Kidney (tissue), 14 donors: ENCODE data around the gene ZNF605. TPM values are rescaled to one million over a fixed set of nuclear protein-coding genes. Genes with fewer than 3 reads are reported as not detected.

Source experiments
- DNase-seq, 5 donors: peaks; one replicate each; pipeline ENCODE4 v3.0.0-alpha.2; 2013 to 2020
- FAIRE-seq: peaks from 2 replicates; lab custom pipeline; 2012; peaks lifted over from hg19 to GRCh38; lab: Jason Lieb, UNC
- H3K27ac ChIP-seq, 2 donors: one replicate each; pipeline ENCODE4 v1.7.0; 2013; ENCODE audit warnings: low read depth in 2 of 2, low read length in 2 of 2, inconsistent platforms in 1 of 2
- H3K27me3 ChIP-seq: one replicate; pipeline ENCODE4 v1.7.1; 2013; ENCODE audit warnings: low read length, inconsistent platforms; ENCODE audit not compliant: control insufficient read depth, insufficient read depth
- H3K36me3 ChIP-seq, 3 donors: one replicate each; pipeline versions ENCODE4 v1.7.0 to v1.7.1; 2013; ENCODE audit warnings: low read length in 3 of 3, control low read depth in 1 of 3, inconsistent platforms in 1 of 3; ENCODE audit not compliant: insufficient read depth in 3 of 3, control insufficient read depth in 2 of 3
- H3K4me1 ChIP-seq, 3 donors: one replicate each; pipeline versions ENCODE4 v1.7.0 to v1.7.1; 2013; ENCODE audit warnings: low read length in 3 of 3, inconsistent platforms in 1 of 3, low read depth in 1 of 3; ENCODE audit not compliant: control insufficient read depth in 2 of 3, insufficient read depth in 2 of 3
- H3K4me3 ChIP-seq, 3 donors: one replicate each; pipeline versions ENCODE4 v1.7.0 to v1.8.1; 2013; ENCODE audit warnings: low read length in 3 of 3, control low read depth in 1 of 3, inconsistent platforms in 1 of 3
- H3K9ac ChIP-seq, 3 donors: one replicate each; pipeline versions ENCODE4 v1.7.0 to v1.7.1; 2013; ENCODE audit warnings: low read length in 3 of 3, control low read depth in 1 of 3, inconsistent platforms in 1 of 3
- H3K9me3 ChIP-seq, 3 donors: one replicate each; pipeline versions ENCODE4 v1.7.0 to v1.7.1; 2013; ENCODE audit warnings: low read length in 3 of 3, control low read depth in 1 of 3, inconsistent platforms in 1 of 3; ENCODE audit not compliant: control insufficient read depth in 2 of 3, insufficient read depth in 1 of 3
- CTCF ChIP-seq: IDR thresholded peaks from 3 replicates; pipeline ENCODE4 v1.5.1; 2012; ENCODE audit warnings: mild to moderate bottlenecking, moderate library complexity, borderline replicate concordance; ENCODE audit not compliant: insufficient read depth; ENCODE audit errors: extremely low read depth
- intact Hi-C: fragments of 100-400 bp; cut with DNase I; formaldehyde crosslinking; loops from one replicate; pipeline ENCODE4 v1.11.1; 2022
- polyA plus RNA-seq: library from polyadenylated mRNA; stranded (reverse); fragments of 350-450 nt; fragmentation: Illumina TruSeq; extraction: RNeasy Lipid Tissue Mini Kit (QIAGEN cat#74804); gene quantifications from one replicate; pipeline ENCODE4 v1.2.3, GENCODE V29; 2014; ENCODE audit warnings: low read depth, low replicate concordance; ENCODE audit not compliant: insufficient read depth
- total RNA-seq: library from RNA; stranded (reverse); fragmentation: NEBNext Ultra II Directional; extraction: Animal tissue kit (Norgen Biotek cat#: 25700); gene quantifications from one replicate; pipeline ENCODE4 v1.2.1, GENCODE V29; 2021
- donor health status: control.
- donor health status: control.
- donor health status: control.
- donor health status: control.
- donor health status: control.
- donor health status: DM: yes; HTN: yes; CAD: no.
- donor health status: Normal renal cell carcinoma (clear cell type).

Gene ZNF605
- total and polyA plus RNA-seq, 2 donors from 2014 or later, result 5.0 to 15.2 TPM

DNA sequence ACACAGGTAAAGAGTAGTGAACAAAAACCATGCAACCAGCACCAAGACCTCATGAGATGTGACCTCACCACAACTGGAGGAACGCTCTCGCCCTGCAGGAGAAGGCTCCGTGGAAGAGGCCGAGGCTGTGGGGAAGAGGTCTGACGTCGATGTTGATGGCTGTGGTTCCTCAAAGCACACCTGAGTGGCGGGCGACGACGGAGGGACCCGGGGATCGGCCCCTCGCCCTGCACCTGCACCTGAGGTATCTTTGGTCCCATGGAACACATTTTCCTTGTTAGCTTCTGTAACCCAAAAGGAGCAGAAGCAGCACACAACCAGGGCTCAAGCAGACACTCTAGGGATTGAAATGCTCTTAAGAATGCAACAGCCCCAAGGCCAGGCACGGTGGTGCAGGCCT lies 86.6 kb downstream of the ZNF605 start:
- Histone ChIP-seq H3K9ac (no peak overlapping the region), H3K36me3 (peaks cover 6 to 30% (median 27%) of the 10 kb centered on the region in 3 donors), H3K4me3 (no peak overlapping the region), H3K27me3 (no peaks in the 10 kb centered on the region), H3K27ac (no peak overlapping the region), H3K9me3 (no peaks in the 10 kb centered on the region), H3K4me1 (no peaks in the 10 kb centered on the region)
- FAIRE-seq, result no peak
- intact Hi-C loops, result no loop called here
- no peak for TF ChIP-seq CTCF
- DNase-seq, result peak in 1 of 5 donors; percentile 42

Other genes with a start within 250 kb of the ZNF605 start
- 33.5 TPM for gene PGAM5, start 245.5 kb downstream of the ZNF605 start, total RNA-seq
- gene PGAM5, start 245.5 kb downstream of the ZNF605 start, polyA plus RNA-seq, result 19.4 TPM
- 57.3 TPM for gene ANKLE2, start 194.5 kb downstream of the ZNF605 start, total RNA-seq
- 14.6 TPM for gene ANKLE2, start 194.5 kb downstream of the ZNF605 start, polyA plus RNA-seq
- 53.0 TPM for gene GOLGA3, start 127.4 kb downstream of the ZNF605 start, total RNA-seq
- gene GOLGA3, start 127.4 kb downstream of the ZNF605 start, polyA plus RNA-seq, result 7.7 TPM
- 37.3 TPM for gene CHFR, start 68.7 kb downstream of the ZNF605 start, total RNA-seq
- gene CHFR, start 68.7 kb downstream of the ZNF605 start, polyA plus RNA-seq, result 8.3 TPM
- 16.4 TPM for gene ZNF26, start 30.1 kb upstream of the ZNF605 start, total RNA-seq
- gene ZNF26, start 30.1 kb upstream of the ZNF605 start, polyA plus RNA-seq, result 2.9 TPM
- 32.7 TPM for gene ZNF84, start 81.2 kb upstream of the ZNF605 start, total RNA-seq
- 15.5 TPM for gene ZNF84, start 81.2 kb upstream of the ZNF605 start, polyA plus RNA-seq
- 20.4 TPM for gene ZNF140, start 124.6 kb upstream of the ZNF605 start, total RNA-seq
- gene ZNF140, start 124.6 kb upstream of the ZNF605 start, polyA plus RNA-seq, result 14.1 TPM
- gene ZNF891, start 174.0 kb upstream of the ZNF605 start, total RNA-seq, result 3.1 TPM
- gene ZNF891, start 174.0 kb upstream of the ZNF605 start, polyA plus RNA-seq, result 0.39 TPM
- gene ZNF10, start 174.3 kb upstream of the ZNF605 start, total RNA-seq, result 15.1 TPM
- gene ZNF10, start 174.3 kb upstream of the ZNF605 start, polyA plus RNA-seq, result 4.6 TPM
- 33.4 TPM for gene ZNF268, start 225.2 kb upstream of the ZNF605 start, total RNA-seq
- 6.7 TPM for gene ZNF268, start 225.2 kb upstream of the ZNF605 start, polyA plus RNA-seq